ENCODE results near the gene OPCML.

- TF ChIP-seq, protein P1, sequence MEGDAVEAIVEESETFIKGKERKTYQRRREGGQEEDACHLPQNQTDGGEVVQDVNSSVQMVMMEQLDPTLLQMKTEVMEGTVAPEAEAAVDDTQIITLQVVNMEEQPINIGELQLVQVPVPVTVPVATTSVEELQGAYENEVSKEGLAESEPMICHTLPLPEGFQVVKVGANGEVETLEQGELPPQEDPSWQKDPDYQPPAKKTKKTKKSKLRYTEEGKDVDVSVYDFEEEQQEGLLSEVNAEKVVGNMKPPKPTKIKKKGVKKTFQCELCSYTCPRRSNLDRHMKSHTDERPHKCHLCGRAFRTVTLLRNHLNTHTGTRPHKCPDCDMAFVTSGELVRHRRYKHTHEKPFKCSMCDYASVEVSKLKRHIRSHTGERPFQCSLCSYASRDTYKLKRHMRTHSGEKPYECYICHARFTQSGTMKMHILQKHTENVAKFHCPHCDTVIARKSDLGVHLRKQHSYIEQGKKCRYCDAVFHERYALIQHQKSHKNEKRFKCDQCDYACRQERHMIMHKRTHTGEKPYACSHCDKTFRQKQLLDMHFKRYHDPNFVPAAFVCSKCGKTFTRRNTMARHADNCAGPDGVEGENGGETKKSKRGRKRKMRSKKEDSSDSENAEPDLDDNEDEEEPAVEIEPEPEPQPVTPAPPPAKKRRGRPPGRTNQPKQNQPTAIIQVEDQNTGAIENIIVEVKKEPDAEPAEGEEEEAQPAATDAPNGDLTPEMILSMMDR (conservative IDR thresholded peaks at IDR 0.05): no peak
- no peak for TF ChIP-seq EZH2 (IDR thresholded peaks at IDR 0.05; ENCODE audit: low read depth)
Measured at GRCh38 chr11:133214646-133215045, 317.7 kb downstream of the OPCML start.

Measured in PC-9 (cell line).